K562 (cell line): ENCODE data around the gene KCNK4. TPM values are rescaled to one million over a fixed set of nuclear protein-coding genes. Genes with fewer than 3 reads are reported as not detected.

Experiments used
- BRD9 ChIP-seq: fragments of 450-650 bp; IDR thresholded peaks from 2 replicates; pipeline ENCODE4 v1.6.1; 2018; ENCODE audit warnings: low read depth; ENCODE audit not compliant: partially characterized antibody
- CBFA2T3 ChIP-seq: fragments of 450-650 bp; IDR thresholded peaks from 2 replicates; pipeline ENCODE4 v1.6.1; 2017
- CTBP1 ChIP-seq: fragments of 450-650 bp; IDR thresholded peaks from 2 replicates; pipeline ENCODE4 v1.6.1; 2016; ENCODE audit warnings: borderline replicate concordance
- GABPB1 ChIP-seq: sonication (generic); formaldehyde crosslinking; IDR thresholded peaks from 2 replicates; pipeline ENCODE4 v1.8.0; 2022; ENCODE audit warnings: mild to moderate bottlenecking, missing genetic modification reagents
- HNRNPL ChIP-seq: fragments of 200-400 bp; formaldehyde crosslinking; IDR thresholded peaks from 2 replicates; pipeline ENCODE4 v1.6.1; 2017; ENCODE audit warnings: low read depth, mild to moderate bottlenecking, low read length
- NR4A1 ChIP-seq, 2 experiments: fragments of 250-450 bp in 1 of 2; fragments of 450-650 bp in 1 of 2; sonication (Bioruptor Pico) in 1 of 2; IDR thresholded peaks; 2 replicates each; pipeline versions ENCODE4 v1.4.0 to v1.6.1; 2016 to 2020; ENCODE audit warnings: mild to moderate bottlenecking in 2 of 2, missing compliant biosample characterization in 1 of 2, missing genetic modification characterization in 1 of 2, moderate library complexity in 1 of 2
- POLR2AphosphoS2 ChIP-seq: IDR thresholded peaks from 2 replicates; pipeline ENCODE4 v1.6.1; 2012; ENCODE audit warnings: low read length, improper control_type of control experiment
- RAD21 ChIP-seq, 2 experiments: fragments of 250-450 bp in 1 of 2; fragments of 450-650 bp in 1 of 2; sonication (Bioruptor Pico) in 1 of 2; formaldehyde crosslinking in 1 of 2; IDR thresholded peaks in 1 of 2; conservative IDR thresholded peaks in 1 of 2; 2 replicates each; pipeline versions ENCODE4 v1.4.0 to v1.8.0; 2020 to 2022; ENCODE audit warnings: mild to moderate bottlenecking in 2 of 2, moderate library complexity in 1 of 2
- RNF219 ChIP-seq: fragments of 250-450 bp; sonication (Bioruptor Pico); IDR thresholded peaks from 2 replicates; pipeline ENCODE4 v1.5.0; 2022; ENCODE audit warnings: mild to moderate bottlenecking
- TRIM24 ChIP-seq, 2 experiments: fragments of 450-650 bp; IDR thresholded peaks; 2 replicates each; pipeline ENCODE4 v1.6.1; 2016
- ZBTB43 ChIP-seq: sonication (generic); formaldehyde crosslinking; IDR thresholded peaks from 2 replicates; pipeline ENCODE4 v1.8.0; 2023; ENCODE audit warnings: mild to moderate bottlenecking, missing genetic modification reagents
- ZKSCAN8 ChIP-seq: fragments of 200-800 bp; sonication (Bioruptor generic); IDR thresholded peaks from 2 replicates; pipeline ENCODE4 v1.6.1; 2016; ENCODE audit warnings: missing genetic modification characterization, missing compliant biosample characterization
- ZNF197 ChIP-seq: fragments of 200-800 bp; sonication (Bioruptor generic); IDR thresholded peaks from 2 replicates; pipeline ENCODE4 v1.6.1; 2016; ENCODE audit warnings: low read depth, missing genetic modification characterization, missing compliant biosample characterization
- ZNF224 ChIP-seq: sonication (generic); formaldehyde crosslinking; IDR thresholded peaks from 2 replicates; pipeline ENCODE4 v1.8.0; 2022; ENCODE audit warnings: mild to moderate bottlenecking, missing genetic modification reagents
- ZNF274 ChIP-seq: IDR thresholded peaks from 2 replicates; pipeline ENCODE4 v1.6.1; 2011; ENCODE audit warnings: low read depth, mild to moderate bottlenecking, low read length, moderate library complexity, borderline replicate concordance
- ZNF609 ChIP-seq: sonication (generic); formaldehyde crosslinking; IDR thresholded peaks from 2 replicates; pipeline ENCODE4 v1.8.1; 2023; ENCODE audit warnings: missing genetic modification reagents, mild to moderate bottlenecking, borderline replicate concordance
- polyA plus RNA-seq, 8 experiments: library from polyadenylated mRNA; depleted of rRNA in 4 of 8; stranded (reverse) in 5 of 8; unstranded in 3 of 8; fragments of >200 nt; fragmentation: Nextera tagmentation in 2 of 8; fragmentation: Illumina TruSeq in 1 of 8; extraction: Ambion mirVana in 2 of 8; extraction: Trizol in 1 of 8; gene quantifications; 2 replicates each; pipeline versions ENCODE4 v1.2.1 to v1.2.3, GENCODE V29; 2011 to 2014; ENCODE audit warnings: inconsistent platforms in 1 of 8, missing spikeins in 1 of 8
- total RNA-seq, 7 experiments: library from RNA; depleted of rRNA in 6 of 7; stranded (reverse); fragments of >200 nt in 6 of 7; fragmentation: Illumina TruSeq in 2 of 7; extraction: Trizol in 2 of 7; gene quantifications; 2 replicates each; pipeline versions ENCODE4 v1.2.1 to v1.2.3, GENCODE V29; 2011 to 2021; ENCODE audit warnings: low replicate concordance in 1 of 7

Gene KCNK4
- total and polyA plus RNA-seq, 9 of the 15 experiments (the other 6 are each of a cell fraction or from before 2014, with no cell fraction given), result not detected

GRCh38 chr11:64334764-64335735 is 43.9 kb downstream of the KCNK4 start (continued):
- TF ChIP-seq ZBTB43 (CRISPR knock-in tag) (no peak), POLR2AphosphoS2 (no peak), CBFA2T3 (peak; percentile 100), ZNF224 (no peak), ZNF609 (CRISPR knock-in tag) (peak; percentile 95; the same call in 1 of the 2 replicates), HNRNPL (no peak), GABPB1 (CRISPR knock-in tag) (peak; percentile 72; the same call in 1 of the 2 replicates), ZNF197 (CRISPR knock-in tag) (peak; percentile 91; the same call in 1 of the 2 replicates), RNF219 (CRISPR knock-in tag) (no peak), NR4A1 (CRISPR knock-in tag; IDR thresholded peaks at IDR 0.05) (no peak), NR4A1 (tag; IDR thresholded peaks at IDR 0.05) (peak; percentile 76; the same call in 1 of the 2 replicates), ZKSCAN8 (CRISPR knock-in tag) (peak; percentile 85), TRIM24 (IDR thresholded peaks at IDR 0.05) (peak; percentile 98), ZNF274 (peak; percentile 75; the same call in 1 of the 2 replicates), CTBP1 (peak; percentile 99), BRD9 (peak; percentile 19), RAD21 (CRISPR knock-in tag; conservative IDR thresholded peaks at IDR 0.05 in 1 of 2, IDR thresholded peaks at IDR 0.05 in 1 of 2) (peak; percentile 18 to 24; a peak in 2 of 4 replicates)
